ENCODE measurements around the gene ADRA1B. TPM values are rescaled to one million over a fixed set of nuclear protein-coding genes. Genes with fewer than 3 reads are reported as not detected.
"Not testable (repeated sequence)": the region's sequence is repeated elsewhere in the genome, so short reads cannot be mapped to it uniquely, and the experiment has no call there.

ADRA1B gene
- total RNA-seq, 4 donors from 2014 or later, result 2.9 to 9.0 (median 5.0) TPM

DNA sequence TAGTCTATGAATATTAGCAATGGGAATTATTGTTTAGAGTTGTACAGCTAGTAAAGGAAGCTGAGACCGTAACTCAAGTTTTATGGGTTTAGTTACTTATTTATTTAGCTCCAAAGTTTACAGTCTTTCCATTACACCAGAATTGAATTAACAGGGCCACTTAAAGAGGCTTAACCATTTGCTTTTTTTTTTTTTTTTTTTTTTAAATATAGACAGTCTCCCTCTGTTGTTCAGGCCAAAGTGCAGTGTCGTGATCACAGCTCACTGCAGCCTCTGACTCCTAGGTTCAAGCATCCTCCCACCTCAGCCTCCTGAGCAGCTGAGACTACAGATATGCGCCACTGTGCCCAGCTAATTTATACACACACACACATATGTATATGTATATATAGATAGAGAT is 91.2 kb downstream of the ADRA1B start:
- Histone ChIP-seq H3K9me3 (no peaks in the 10 kb centered on the region), H3K27me3 (no peaks in the 10 kb centered on the region), H3K36me3 (peaks cover 0 to 4% (median 0%) of the 10 kb centered on the region in 4 donors), H3K4me3 (no peak overlapping the region), H3K27ac (peak overlapping the region in 2 of 4 donors; percentile 89 to 92), H3K4me1 (peaks cover 15 to 43% (median 36%) of the 10 kb centered on the region in 4 donors)
- TF ChIP-seq POLR2A (IDR thresholded peaks at IDR 0.05) (no peak), POLR2AphosphoS5 (IDR thresholded peaks at IDR 0.05) (no peak), EP300 (IDR thresholded peaks at IDR 0.05; ENCODE audit: low read depth) (no peak)
- TF ChIP-seq, protein P1, sequence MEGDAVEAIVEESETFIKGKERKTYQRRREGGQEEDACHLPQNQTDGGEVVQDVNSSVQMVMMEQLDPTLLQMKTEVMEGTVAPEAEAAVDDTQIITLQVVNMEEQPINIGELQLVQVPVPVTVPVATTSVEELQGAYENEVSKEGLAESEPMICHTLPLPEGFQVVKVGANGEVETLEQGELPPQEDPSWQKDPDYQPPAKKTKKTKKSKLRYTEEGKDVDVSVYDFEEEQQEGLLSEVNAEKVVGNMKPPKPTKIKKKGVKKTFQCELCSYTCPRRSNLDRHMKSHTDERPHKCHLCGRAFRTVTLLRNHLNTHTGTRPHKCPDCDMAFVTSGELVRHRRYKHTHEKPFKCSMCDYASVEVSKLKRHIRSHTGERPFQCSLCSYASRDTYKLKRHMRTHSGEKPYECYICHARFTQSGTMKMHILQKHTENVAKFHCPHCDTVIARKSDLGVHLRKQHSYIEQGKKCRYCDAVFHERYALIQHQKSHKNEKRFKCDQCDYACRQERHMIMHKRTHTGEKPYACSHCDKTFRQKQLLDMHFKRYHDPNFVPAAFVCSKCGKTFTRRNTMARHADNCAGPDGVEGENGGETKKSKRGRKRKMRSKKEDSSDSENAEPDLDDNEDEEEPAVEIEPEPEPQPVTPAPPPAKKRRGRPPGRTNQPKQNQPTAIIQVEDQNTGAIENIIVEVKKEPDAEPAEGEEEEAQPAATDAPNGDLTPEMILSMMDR (IDR thresholded peaks at IDR 0.05), result no peak
- in situ Hi-C loops (cut with MboI; ENCODE audit: low pct_ligation_motif_present in 1 of 4, low pct_unique_long_range_greater_than_20kb in 1 of 4, low sequenced_read_pairs in 3 of 4) (loop anchor here in 1 of 4 donors (25.0 kb wide), 1 partner anchor 330 kb away; no protein-coding TSS in a partner anchor), intact Hi-C loops (cut with DNase I; ENCODE audit: low total_unique reads) (no loop called here)
- no peak for DNase-seq
- WGBS, 2 donors (ENCODE audit: low coverage in 1 of 2), result 53 to 59% methylated on average over 1 to 3 of the region's 3 CpGs

DNA sequence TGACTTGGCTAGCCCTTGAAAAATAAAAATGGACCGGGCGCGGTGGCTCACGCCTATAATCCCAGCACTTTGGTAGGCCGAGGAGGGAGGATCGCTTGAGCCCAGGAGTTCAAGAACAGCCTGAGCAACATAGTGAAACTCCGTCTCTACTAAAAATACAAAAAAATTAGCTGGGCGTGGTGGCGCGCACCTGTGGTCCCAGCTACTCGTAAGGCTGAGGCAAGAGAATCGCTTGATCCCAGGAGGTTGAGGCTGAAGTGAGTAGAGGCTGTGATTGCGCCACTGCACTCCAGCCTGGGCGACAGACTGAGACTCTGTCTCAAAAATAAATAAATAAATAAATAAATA is 92.2 kb downstream of the ADRA1B start:
- DNase-seq, result peak; percentile 26
- peaks cover 0 to 11% (median 0%) of the 10 kb centered on the region in 4 donors for H3K36me3 ChIP-seq
- in situ Hi-C loops (cut with MboI; ENCODE audit: low pct_ligation_motif_present in 1 of 4, low pct_unique_long_range_greater_than_20kb in 1 of 4, low sequenced_read_pairs in 3 of 4), result loop anchor here in 1 of 4 donors (25.0 kb wide), 1 partner anchor 329 kb away; no protein-coding TSS in a partner anchor
- H3K9me3 ChIP-seq; intact Hi-C loops (cut with DNase I; ENCODE audit: low total_unique reads); H3K27me3 ChIP-seq: not testable (repeated sequence)
- 59% methylated on average over 12 to 14 of the region's 14 CpGs for WGBS, 2 donors (ENCODE audit: low coverage in 1 of 2)
- H3K4me1 ChIP-seq, result peaks cover 15 to 43% (median 36%) of the 10 kb centered on the region in 4 donors
- H3K4me3 ChIP-seq, result peak overlapping the region in 3 of 4 donors; percentile 75 to 89 (median 83)
- peak overlapping the region; percentile 89 to 95 (median 92) for H3K27ac ChIP-seq

DNA sequence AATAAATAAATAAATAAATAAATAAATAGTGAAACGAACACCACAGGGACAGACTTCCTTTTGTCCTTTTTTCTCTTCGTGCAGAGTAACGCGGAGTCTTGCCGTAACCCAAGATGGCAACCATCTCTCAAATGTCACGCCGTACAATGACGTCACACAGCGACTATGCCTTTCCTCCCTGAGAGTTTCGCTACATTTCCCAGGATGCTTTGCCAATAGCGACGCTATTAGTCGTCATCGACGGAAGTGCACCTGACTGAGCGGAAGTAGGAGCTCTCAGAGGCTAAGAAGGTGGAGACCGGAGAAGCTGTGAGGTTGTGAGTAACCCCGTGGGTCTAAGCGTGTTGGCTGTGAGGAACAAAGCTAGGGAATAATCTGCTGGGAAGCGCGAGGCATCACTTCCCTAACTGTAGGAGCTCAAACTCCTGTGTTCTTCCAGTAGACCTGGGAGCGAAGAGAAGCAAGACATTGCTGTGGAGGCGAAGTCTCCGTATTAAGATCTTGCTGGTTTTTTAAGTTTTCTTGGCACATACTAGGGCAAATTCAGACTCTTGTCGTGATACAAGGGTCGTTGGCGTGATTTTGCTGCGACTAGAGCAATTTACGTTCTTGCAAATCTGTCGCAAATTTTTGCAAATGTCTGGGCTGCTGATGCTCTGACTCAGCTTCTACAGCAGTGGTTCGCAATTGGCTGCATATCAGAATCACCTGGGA is 92.8 kb downstream of the ADRA1B start, which contains the start of gene TTC1:
Gene TTC1, plus strand, starts transcription at position 263 of the 714 bp plus-strand sequence. CDS start 1,390 bp downstream, outside the sequence.
- WGBS, 2 donors (ENCODE audit: low coverage in 1 of 2), result 0 to 1% methylated on average over 14 to 31 of the region's 31 CpGs

DNA sequence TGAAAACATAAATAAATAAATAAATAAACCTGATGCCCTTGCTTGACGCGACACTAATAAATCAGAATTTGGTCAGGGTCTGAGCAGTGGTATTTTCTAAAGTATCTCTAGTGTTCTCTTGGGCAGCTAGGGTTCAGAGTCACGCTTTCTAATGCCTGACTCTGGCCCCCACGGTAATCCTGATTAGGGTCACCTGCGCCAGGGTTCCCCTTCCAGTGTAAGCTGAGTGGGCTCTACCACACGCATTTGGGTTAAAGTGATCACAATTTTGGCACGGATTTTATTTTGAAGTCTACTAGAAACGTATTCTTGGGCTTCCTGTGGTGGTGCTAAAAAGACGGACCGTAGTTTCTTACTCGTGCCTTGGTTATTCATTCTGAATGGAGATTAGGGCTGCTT is 93.3 kb downstream of the ADRA1B start:
- in situ Hi-C loops (cut with MboI; ENCODE audit: low pct_ligation_motif_present in 1 of 4, low pct_unique_long_range_greater_than_20kb in 1 of 4, low sequenced_read_pairs in 3 of 4) (loop anchor here in 1 of 4 donors (25.0 kb wide), 1 partner anchor 328 kb away; no protein-coding TSS in a partner anchor), intact Hi-C loops (cut with DNase I; ENCODE audit: low total_unique reads) (no loop called here)
- TF ChIP-seq, protein P1 (IDR thresholded peaks at IDR 0.05), result no peak
- TF ChIP-seq EP300 (IDR thresholded peaks at IDR 0.05; ENCODE audit: low read depth), result no peak
- no peak for TF ChIP-seq POLR2A (IDR thresholded peaks at IDR 0.05)
- no peak for TF ChIP-seq POLR2AphosphoS5 (IDR thresholded peaks at IDR 0.05)
- Histone ChIP-seq H3K4me1 (peaks cover 15 to 43% (median 36%) of the 10 kb centered on the region in 4 donors), H3K27me3 (no peaks in the 10 kb centered on the region), H3K4me3 (peak overlapping the region; percentile 71 to 89 (median 79)), H3K27ac (peak overlapping the region; percentile 89 to 95 (median 92)), H3K9me3 (no peaks in the 10 kb centered on the region), H3K36me3 (peaks cover 0 to 18% (median 0%) of the 10 kb centered on the region in 4 donors)
- 3 to 4% methylated on average over 7 to 11 of the region's 11 CpGs for WGBS, 2 donors (ENCODE audit: low coverage in 1 of 2)
- DNase-seq, result no peak

More for the DNA sequence above, 92.8 kb downstream of the ADRA1B start, which contains the start of gene TTC1:
- TF ChIP-seq POLR2A (IDR thresholded peaks at IDR 0.05) (peak; percentile 95), POLR2AphosphoS5 (IDR thresholded peaks at IDR 0.05) (peak; percentile 96 to 98 (median 97)), EP300 (IDR thresholded peaks at IDR 0.05; ENCODE audit: low read depth) (peak; percentile 37)
- TF ChIP-seq, protein P1 (IDR thresholded peaks at IDR 0.05), result no peak
- peaks cover 15 to 43% (median 36%) of the 10 kb centered on the region in 4 donors for H3K4me1 ChIP-seq
- intact Hi-C loops (cut with DNase I; ENCODE audit: low total_unique reads), result no loop called here
- no peaks in the 10 kb centered on the region for H3K27me3 ChIP-seq
- in situ Hi-C loops (cut with MboI; ENCODE audit: low pct_ligation_motif_present in 1 of 4, low pct_unique_long_range_greater_than_20kb in 1 of 4, low sequenced_read_pairs in 3 of 4), result loop anchor here in 1 of 4 donors (25.0 kb wide), 1 partner anchor 328 kb away; no protein-coding TSS in a partner anchor
- H3K36me3 ChIP-seq, result peaks cover 0 to 13% (median 0%) of the 10 kb centered on the region in 4 donors
- H3K27ac ChIP-seq, result peak within 1 kb of the TSS; percentile 89 to 95 (median 92)
- peak; percentile 97 for DNase-seq
- H3K9me3 ChIP-seq, result no peaks in the 10 kb centered on the region
- H3K4me3 ChIP-seq, result peak within 1 kb of the TSS; percentile 71 to 89 (median 79)

Measured in transverse colon (tissue), 4 donors.